ENCODE data around the gene PPM1M.

The PPM1M gene

GRCh38 chr3:52288674-52289073, 43.1 kb downstream of the PPM1M start:
- TF ChIP-seq CTCF (IDR thresholded peaks at IDR 0.05; ENCODE audit: borderline replicate concordance, control extremely low read depth, extremely low read depth, insufficient read depth, missing control alignments), result no peak
- DNase-seq (ENCODE audit: low spot score), result no peak
- in situ Hi-C loops (cut with MboI; ENCODE audit: low sequenced_read_pairs, unreplicated experiment), result no loop called here

GRCh38 chr3:52289338-52289746, 43.8 kb downstream of the PPM1M start:
- in situ Hi-C loops (cut with MboI; ENCODE audit: low sequenced_read_pairs, unreplicated experiment), result no loop called here
- TF ChIP-seq CTCF (IDR thresholded peaks at IDR 0.05; ENCODE audit: borderline replicate concordance, control extremely low read depth, extremely low read depth, insufficient read depth, missing control alignments), result no peak

DNA sequence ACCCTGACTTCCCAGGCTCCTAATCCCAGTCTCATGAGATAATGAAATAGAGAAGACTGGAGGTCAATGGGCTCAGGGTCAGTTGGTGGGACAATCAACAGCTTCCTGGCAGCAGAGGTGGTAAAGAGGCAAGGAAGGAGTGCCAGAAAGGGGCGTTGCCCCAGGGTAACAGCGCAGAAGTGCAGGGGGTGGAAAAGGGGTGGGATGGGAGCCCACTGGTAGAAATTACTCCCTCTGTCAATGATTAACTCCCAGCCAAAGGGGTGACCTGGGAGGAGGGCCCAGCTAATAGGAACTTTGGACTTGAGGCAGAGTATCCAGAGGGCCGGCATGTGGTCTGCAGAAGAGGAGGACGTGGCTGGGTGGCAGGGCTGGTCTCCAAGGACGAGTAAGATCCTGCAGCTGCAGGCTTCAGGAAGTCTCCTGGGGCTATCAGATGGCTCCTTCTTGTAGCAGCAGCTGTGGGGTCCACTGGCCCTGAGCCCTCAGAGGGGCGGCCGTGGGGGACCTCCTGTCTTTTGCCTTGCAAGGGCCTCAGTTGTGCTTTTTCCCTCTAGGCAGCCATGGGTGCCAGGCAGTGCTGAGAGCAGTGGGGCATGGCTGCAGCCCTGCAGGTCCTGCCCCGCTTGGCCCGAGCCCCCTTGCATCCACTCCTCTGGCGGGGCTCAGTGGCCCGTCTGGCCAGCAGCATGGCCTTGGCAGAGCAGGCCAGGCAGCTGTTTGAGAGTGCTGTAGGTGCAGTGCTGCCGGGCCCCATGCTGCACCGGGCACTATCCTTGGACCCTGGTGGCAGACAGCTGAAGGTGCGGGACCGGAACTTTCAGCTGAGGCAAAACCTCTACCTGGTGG, 44.4 kb downstream of the PPM1M start:
- no peak for TF ChIP-seq CTCF (IDR thresholded peaks at IDR 0.05; ENCODE audit: borderline replicate concordance, control extremely low read depth, extremely low read depth, insufficient read depth, missing control alignments)
- in situ Hi-C loops (cut with MboI; ENCODE audit: low sequenced_read_pairs, unreplicated experiment), result no loop called here
- DNase-seq (ENCODE audit: low spot score), result no peak

More at GRCh38 chr3:52289338-52289746, 43.8 kb downstream of the PPM1M start:
- no peak for DNase-seq (ENCODE audit: low spot score)

- DNase-seq (ENCODE audit: low spot score), result no peak
- in situ Hi-C loops (cut with MboI; ENCODE audit: low sequenced_read_pairs, unreplicated experiment), result no loop called here
- TF ChIP-seq CTCF (IDR thresholded peaks at IDR 0.05; ENCODE audit: borderline replicate concordance, control extremely low read depth, extremely low read depth, insufficient read depth, missing control alignments), result no peak
Observed at GRCh38 chr3:52290596-52291507, 45.3 kb downstream of the PPM1M start.

DNA sequence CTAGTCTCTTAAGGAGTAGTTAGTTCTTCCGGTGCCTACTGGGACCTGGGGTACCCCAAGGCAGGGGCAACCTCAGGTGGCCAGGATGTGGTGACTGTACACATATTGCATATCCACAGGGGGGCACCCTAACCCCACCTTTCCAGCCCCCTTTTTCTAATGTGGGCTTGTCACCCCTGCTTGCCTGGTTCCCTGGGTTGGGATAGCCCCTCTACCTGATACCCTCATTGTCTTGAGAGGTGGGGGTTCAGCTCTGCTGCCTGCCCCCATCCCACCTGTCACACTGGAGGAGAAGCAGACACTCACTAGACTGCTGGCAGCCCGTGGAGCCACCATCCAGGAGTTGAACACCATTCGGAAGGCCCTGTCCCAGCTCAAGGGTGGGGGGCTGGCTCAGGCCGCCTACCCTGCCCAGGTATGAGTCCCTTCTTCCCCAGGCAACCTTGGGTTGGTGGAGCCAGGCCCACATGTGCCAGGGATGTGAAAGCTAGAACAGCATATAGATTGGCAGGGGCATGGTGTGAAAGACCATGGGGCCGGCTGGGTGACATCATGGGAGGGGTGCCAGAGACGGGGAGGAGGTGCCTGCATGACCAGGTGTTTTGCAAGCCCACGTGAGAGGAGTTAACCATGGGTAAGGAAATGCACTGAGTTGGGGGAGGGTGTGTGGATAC, 46.1 kb downstream of the PPM1M start:
- in situ Hi-C loops (cut with MboI; ENCODE audit: low sequenced_read_pairs, unreplicated experiment), result no loop called here

More for the DNA sequence above, 46.1 kb downstream of the PPM1M start:
- DNase-seq (ENCODE audit: low spot score), result peak; percentile 84
- peak; percentile 68 for TF ChIP-seq CTCF (IDR thresholded peaks at IDR 0.05; ENCODE audit: borderline replicate concordance, control extremely low read depth, extremely low read depth, insufficient read depth, missing control alignments)

All from GM13976 (cell line).